HG03342 (cell line): ENCODE data around the gene ERP27.

ENCODE experiments used
- ATAC-seq: cut with Tn5 transposase; IDR thresholded peaks from one replicate; pipeline ENCODE4 v1.9.1; 2021; ENCODE audit warnings: mild to moderate bottlenecking, moderate library complexity; ENCODE audit not compliant: unreplicated experiment

The ERP27 gene

GRCh38 chr12:14959916-14960496, 21.7 kb upstream of the ERP27 start:
- no peak for ATAC-seq

- ATAC-seq, result no peak
Observed at GRCh38 chr12:14959463-14959862, 21.1 kb upstream of the ERP27 start.

GRCh38 chr12:14959126-14959440, 20.7 kb upstream of the ERP27 start:
- no peak for ATAC-seq

GRCh38 chr12:14958361-14959125, 20.2 kb upstream of the ERP27 start:
- no peak for ATAC-seq

- ATAC-seq, result no peak
Observed at GRCh38 chr12:14957551-14958168, 19.3 kb upstream of the ERP27 start.

- no peak for ATAC-seq
Observed at GRCh38 chr12:14956905-14957304, 18.6 kb upstream of the ERP27 start.

GRCh38 chr12:14956024-14956891, 17.9 kb upstream of the ERP27 start:
- ATAC-seq, result peak; percentile 29

- ATAC-seq, result no peak
Observed at GRCh38 chr12:14954269-14954668, 15.9 kb upstream of the ERP27 start.

GRCh38 chr12:14953752-14954151, 15.4 kb upstream of the ERP27 start:
- no peak for ATAC-seq

GRCh38 chr12:14952299-14952921, 14.1 kb upstream of the ERP27 start:
- ATAC-seq, result peak; percentile 62

GRCh38 chr12:14951851-14952250, 13.5 kb upstream of the ERP27 start:
- no peak for ATAC-seq

- no peak for ATAC-seq
Observed at GRCh38 chr12:14950982-14951746, 12.8 kb upstream of the ERP27 start.

- no peak for ATAC-seq
Observed at GRCh38 chr12:14950421-14950820, 12.1 kb upstream of the ERP27 start.

GRCh38 chr12:14949631-14950030, 11.3 kb upstream of the ERP27 start:
- no peak for ATAC-seq

GRCh38 chr12:14948672-14949071, 10.3 kb upstream of the ERP27 start:
- ATAC-seq, result peak; percentile 87

GRCh38 chr12:14946861-14947260, 8.5 kb upstream of the ERP27 start:
- ATAC-seq, result no peak

GRCh38 chr12:14946162-14946561, 7.8 kb upstream of the ERP27 start:
- no peak for ATAC-seq

GRCh38 chr12:14942196-14942931, 4.0 kb upstream of the ERP27 start:
- ATAC-seq, result no peak

GRCh38 chr12:14941369-14941768, 3.0 kb upstream of the ERP27 start:
- no peak for ATAC-seq

- no peak for ATAC-seq
Observed at GRCh38 chr12:14937689-14938088, 648 bp downstream of the ERP27 start.
